HCT116 (cell line): ENCODE results near the gene EARS2. TPM values are rescaled to one million over a fixed set of nuclear protein-coding genes. Genes with fewer than 3 reads are reported as not detected.

ENCODE experiments used
- ATAC-seq: fragments of 200-7000 bp; cut with Tn5 transposase; 2 replicates; pipeline ENCODE4 v1.9.1; 2020; ENCODE audit warnings: mild to moderate bottlenecking, moderate library complexity
- BruUV-seq: library from RNA; stranded (reverse); fragments of 400-500 nt; replicated peaks from 2 replicates; lab custom pipeline; 2021; lab: Mats Ljungman, UMichigan
- CTCF ChIA-PET: fragments of 300-600 bp; sonication (Branson Sonifier 250); formaldehyde crosslinking; loops from one replicate; lab custom pipeline; 2021; ENCODE audit warnings: antibody characterized with exemption; lab: Charles Lee
- POLR2A ChIA-PET: fragments of 300-600, 350-600 bp; sonication (Branson Sonifier 250); formaldehyde crosslinking; loops from one replicate; lab custom pipeline; 2021; ENCODE audit warnings: antibody characterized with exemption; lab: Charles Lee
- RAD21 ChIA-PET, 2 experiments: fragments of 300-600 bp; sonication (Branson Sonifier 250); formaldehyde crosslinking; loops; one replicate each; lab custom pipeline; 2023; ENCODE audit warnings: low total read pairs in 2 of 2; ENCODE audit not compliant: uncharacterized antibody in 2 of 2, unreplicated experiment in 2 of 2, low non-redundant PET in 1 of 2; lab: Charles Lee
- DNase-seq: peaks from one replicate; pipeline ENCODE4 v3.0.0-alpha.2; 2010; ENCODE audit warnings: low read depth, low spot score
- H2AFZ ChIP-seq: fragments of 200-600 bp; shearing (Covaris generic), sonication (generic); 2 replicates; pipeline ENCODE4 v1.6.1; 2017; ENCODE audit warnings: low read depth, mixed run types, mixed read lengths, antibody characterized with exemption, low read length; ENCODE audit not compliant: poor library complexity, severe bottlenecking
- H3K27ac ChIP-seq: 2 replicates; pipeline ENCODE4 v1.5.1; 2012; ENCODE audit warnings: low read depth, low read length
- H3K27me3 ChIP-seq: fragments of 200-600 bp; sonication (generic); 2 replicates; pipeline ENCODE4 v1.6.1; 2016; ENCODE audit warnings: mixed run types, low read length, mixed read lengths; ENCODE audit not compliant: insufficient read depth
- H3K36me3 ChIP-seq, 2 experiments: fragments of 200-500 bp in 1 of 2; fragments of 200-600 bp in 1 of 2; sonication (Bioruptor generic) in 1 of 2; sonication (generic) in 1 of 2; 2 replicates each; pipeline versions ENCODE4 v1.5.1 to v1.6.1; 2014 to 2016; ENCODE audit warnings: low read length in 2 of 2, inconsistent platforms in 1 of 2, mixed read lengths in 1 of 2, mixed run types in 1 of 2; ENCODE audit not compliant: insufficient read depth in 2 of 2, control insufficient read depth in 1 of 2
- H3K4me1 ChIP-seq, 2 experiments: fragments of 200-600 bp in 1 of 2; sonication (generic) in 1 of 2; 2 replicates each; pipeline versions ENCODE4 v1.5.1 to v1.6.1; 2012 to 2017; ENCODE audit warnings: low read length in 2 of 2, inconsistent platforms in 1 of 2, mild to moderate bottlenecking in 1 of 2, mixed read lengths in 1 of 2, mixed run types in 1 of 2, moderate library complexity in 1 of 2; ENCODE audit not compliant: insufficient read depth in 2 of 2, control insufficient read depth in 1 of 2
- H3K4me2 ChIP-seq: fragments of 200-600 bp; sonication (generic); 2 replicates; pipeline ENCODE4 v1.6.1; 2017; ENCODE audit warnings: mixed run types, low read length, mixed read lengths
- H3K4me3 ChIP-seq, 2 experiments: fragments of 200-600 bp in 1 of 2; sonication (generic) in 1 of 2; replicated peaks in 1 of 2; 2 replicates each; pipeline ENCODE4 v1.5.1; 2011 to 2016; ENCODE audit warnings: low read length in 2 of 2, control low read depth in 1 of 2, low read depth in 1 of 2, mild to moderate bottlenecking in 1 of 2, mixed read lengths in 1 of 2, mixed run types in 1 of 2
- H3K79me2 ChIP-seq: fragments of 200-600 bp; sonication (generic); 2 replicates; pipeline ENCODE4 v1.6.1; 2017; ENCODE audit warnings: mild to moderate bottlenecking, mixed run types, low read length, moderate library complexity, mixed read lengths; ENCODE audit not compliant: insufficient read depth
- H3K9ac ChIP-seq: fragments of 200-600 bp; sonication (generic); 2 replicates; pipeline ENCODE4 v1.6.1; 2016; ENCODE audit warnings: low read length, mixed read lengths
- H3K9me2 ChIP-seq: fragments of 200-600 bp; sonication (generic), shearing (Covaris generic); 2 replicates; pipeline ENCODE4 v1.6.1; 2017; ENCODE audit warnings: mixed run types, mild to moderate bottlenecking, moderate library complexity; ENCODE audit not compliant: insufficient read depth
- H3K9me3 ChIP-seq, 2 experiments: fragments of 200-500 bp in 1 of 2; fragments of 200-600 bp in 1 of 2; sonication (Bioruptor generic) in 1 of 2; sonication (generic) in 1 of 2; 2 replicates each; pipeline ENCODE4 v1.6.1; 2014 to 2017; ENCODE audit warnings: low read length in 2 of 2, mixed read lengths in 2 of 2, inconsistent platforms in 1 of 2, low read depth in 1 of 2, mild to moderate bottlenecking in 1 of 2, mixed run types in 1 of 2, moderate library complexity in 1 of 2; ENCODE audit not compliant: control insufficient read depth in 1 of 2, insufficient read depth in 1 of 2
- H4K20me1 ChIP-seq: fragments of 200-600 bp; sonication (generic), shearing (Covaris generic); 2 replicates; pipeline ENCODE4 v1.6.1; 2017; ENCODE audit warnings: mixed run types, mild to moderate bottlenecking, moderate library complexity; ENCODE audit not compliant: insufficient read depth
- CEBPB ChIP-seq: IDR thresholded peaks from 2 replicates; pipeline ENCODE4 v1.6.1; 2012; ENCODE audit warnings: low read depth
- EGR1 ChIP-seq: IDR thresholded peaks from 2 replicates; pipeline ENCODE4 v1.6.1; 2012; ENCODE audit warnings: low read depth
- ELF1 ChIP-seq: IDR thresholded peaks from 2 replicates; pipeline ENCODE4 v1.6.1; 2012; ENCODE audit warnings: low read depth, borderline replicate concordance
- EZH2phosphoT487 ChIP-seq: fragments of 200-600 bp; IDR thresholded peaks from 2 replicates; pipeline ENCODE4 v1.6.1; 2018; ENCODE audit warnings: antibody characterized with exemption, borderline replicate concordance
- POLR2AphosphoS5 ChIP-seq: IDR thresholded peaks from 2 replicates; pipeline ENCODE4 v1.6.1; 2011; ENCODE audit warnings: mild to moderate bottlenecking, low read depth, low read length, moderate library complexity
- RAD21 ChIP-seq: IDR thresholded peaks from 2 replicates; pipeline ENCODE4 v1.6.1; 2012; ENCODE audit warnings: low read depth, mild to moderate bottlenecking
- SIN3A ChIP-seq: IDR thresholded peaks from 2 replicates; pipeline ENCODE4 v1.6.1; 2012; ENCODE audit warnings: low read depth
- SRF ChIP-seq: IDR thresholded peaks from 2 replicates; pipeline ENCODE4 v1.6.1; 2012; ENCODE audit warnings: low read depth
- TCF7L2 ChIP-seq: IDR thresholded peaks from 2 replicates; pipeline ENCODE4 v1.7.0; 2011; ENCODE audit warnings: borderline replicate concordance, inconsistent platforms; ENCODE audit not compliant: insufficient read depth, insufficient read length; ENCODE audit errors: extremely low read depth
- YY1 ChIP-seq: IDR thresholded peaks from 2 replicates; pipeline ENCODE4 v1.6.1; 2011; ENCODE audit warnings: low read length, low read depth, moderate library complexity, mild to moderate bottlenecking; ENCODE audit not compliant: insufficient replicate concordance; ENCODE audit errors: extremely low read depth
- ZFX ChIP-seq: fragments of 450-650 bp; IDR thresholded peaks from 2 replicates; pipeline ENCODE4 v1.6.1; 2017
- ZNF274 ChIP-seq: fragments of 200-500 bp; sonication (Bioruptor generic); IDR thresholded peaks from 2 replicates; pipeline ENCODE4 v1.6.1; 2014; ENCODE audit warnings: mild to moderate bottlenecking, low read depth, low read length, inconsistent platforms
- intact Hi-C: fragments of 100-400 bp; cut with micrococcal nuclease; formaldehyde crosslinking; loops from 2 replicates; pipeline ENCODE4 v1.10.0; 2022
- total RNA-seq: library from RNA; stranded (reverse); gene quantifications from one replicate; pipeline ENCODE4 v1.2.1, GENCODE V29; 2021; ENCODE audit not compliant: unreplicated experiment
- TF ChIP-seq, protein P1 (sequence below): IDR thresholded peaks from 2 replicates; pipeline ENCODE4 v1.6.1; 2012; ENCODE audit warnings: low read depth

Gene EARS2
- total RNA-seq, 1 experiment from 2014 or later = 35.6 TPM

DNA sequence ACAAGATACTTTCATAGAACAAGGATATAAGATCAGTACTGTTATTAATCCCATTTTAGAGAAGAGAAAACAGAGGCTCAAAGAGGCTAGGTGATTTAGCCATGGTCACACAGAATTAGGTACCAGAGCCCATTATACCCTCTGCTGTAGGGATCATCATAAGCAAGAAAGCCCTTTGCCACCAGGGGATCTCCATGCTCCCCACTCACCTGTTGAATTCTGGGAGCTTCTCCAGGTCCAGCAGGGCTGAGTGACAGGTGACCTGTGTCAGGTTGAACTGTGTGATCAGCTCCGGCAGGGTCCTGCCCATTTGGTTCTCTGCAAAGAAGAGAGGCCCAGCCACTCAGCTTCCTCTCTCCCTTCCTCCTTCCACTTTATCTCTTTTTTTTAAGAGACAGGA, 24.7 kb downstream of the EARS2 start:
- H3K9me2 ChIP-seq = no peaks in the 10 kb centered on the region
- TF ChIP-seq, protein P1, sequence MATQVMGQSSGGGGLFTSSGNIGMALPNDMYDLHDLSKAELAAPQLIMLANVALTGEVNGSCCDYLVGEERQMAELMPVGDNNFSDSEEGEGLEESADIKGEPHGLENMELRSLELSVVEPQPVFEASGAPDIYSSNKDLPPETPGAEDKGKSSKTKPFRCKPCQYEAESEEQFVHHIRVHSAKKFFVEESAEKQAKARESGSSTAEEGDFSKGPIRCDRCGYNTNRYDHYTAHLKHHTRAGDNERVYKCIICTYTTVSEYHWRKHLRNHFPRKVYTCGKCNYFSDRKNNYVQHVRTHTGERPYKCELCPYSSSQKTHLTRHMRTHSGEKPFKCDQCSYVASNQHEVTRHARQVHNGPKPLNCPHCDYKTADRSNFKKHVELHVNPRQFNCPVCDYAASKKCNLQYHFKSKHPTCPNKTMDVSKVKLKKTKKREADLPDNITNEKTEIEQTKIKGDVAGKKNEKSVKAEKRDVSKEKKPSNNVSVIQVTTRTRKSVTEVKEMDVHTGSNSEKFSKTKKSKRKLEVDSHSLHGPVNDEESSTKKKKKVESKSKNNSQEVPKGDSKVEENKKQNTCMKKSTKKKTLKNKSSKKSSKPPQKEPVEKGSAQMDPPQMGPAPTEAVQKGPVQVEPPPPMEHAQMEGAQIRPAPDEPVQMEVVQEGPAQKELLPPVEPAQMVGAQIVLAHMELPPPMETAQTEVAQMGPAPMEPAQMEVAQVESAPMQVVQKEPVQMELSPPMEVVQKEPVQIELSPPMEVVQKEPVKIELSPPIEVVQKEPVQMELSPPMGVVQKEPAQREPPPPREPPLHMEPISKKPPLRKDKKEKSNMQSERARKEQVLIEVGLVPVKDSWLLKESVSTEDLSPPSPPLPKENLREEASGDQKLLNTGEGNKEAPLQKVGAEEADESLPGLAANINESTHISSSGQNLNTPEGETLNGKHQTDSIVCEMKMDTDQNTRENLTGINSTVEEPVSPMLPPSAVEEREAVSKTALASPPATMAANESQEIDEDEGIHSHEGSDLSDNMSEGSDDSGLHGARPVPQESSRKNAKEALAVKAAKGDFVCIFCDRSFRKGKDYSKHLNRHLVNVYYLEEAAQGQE = no peak
- TF ChIP-seq EGR1 (no peak), POLR2AphosphoS5 (no peak), YY1 (no peak), TCF7L2 (no peak), SRF (no peak), SIN3A (no peak), CEBPB (no peak), ZNF274 (no peak), ZFX (no peak), EZH2phosphoT487 (no peak), RAD21 (no peak), ELF1 (no peak)
- POLR2A ChIA-PET = no interaction called here

More for the DNA sequence above, 24.7 kb downstream of the EARS2 start:
- ChIA-PET CTCF (no interaction called here), RAD21 (no interaction called here)
- no peaks in the 10 kb centered on the region for H3K27me3 ChIP-seq
- BruUV-seq = no TSS peak
- no peak for ATAC-seq
- H3K4me2 ChIP-seq = no peak overlapping the region
- intact Hi-C loops = loop anchor here (10.0 kb wide), 1 partner anchor 58 kb away; no protein-coding TSS in a partner anchor
- no peaks in the 10 kb centered on the region for H3K4me1 ChIP-seq
- no peak overlapping the region for H3K27ac ChIP-seq
- H3K9ac ChIP-seq = no peak overlapping the region
- H3K36me3 ChIP-seq = peaks cover 32 to 44% of the 10 kb centered on the region in 2 experiments
- peaks cover 5% of the 10 kb centered on the region; the same call in 1 of the 2 replicates for H3K79me2 ChIP-seq
- no peaks in the 10 kb centered on the region for H3K9me3 ChIP-seq
- no peak for DNase-seq
- no peak overlapping the region for H3K4me3 ChIP-seq
- no peak overlapping the region for H2AFZ ChIP-seq
- no peaks in the 10 kb centered on the region for H4K20me1 ChIP-seq
